T-helper 17 cell (primary cell): ENCODE data around the gene SIRT5. TPM values are rescaled to one million over a fixed set of nuclear protein-coding genes. Genes with fewer than 3 reads are reported as not detected.

Experiments used
- ATAC-seq: fragments of 150-1000 bp; cut with Tn5 transposase; 2 replicates; pipeline ENCODE4 v1.10.0; 2021; ENCODE audit warnings: mild to moderate bottlenecking, moderate library complexity
- DNase-seq, 3 donors: peaks; one replicate each; pipeline versions ENCODE4 v3.0.0 to v3.0.0-alpha.2; 2020 to 2021
- H3K9me3 ChIP-seq: one replicate; pipeline ENCODE4 v1.7.0; 2013; ENCODE audit warnings: low read length, mild to moderate bottlenecking; ENCODE audit not compliant: control insufficient read depth, poor library complexity, severe bottlenecking
- H3K27ac Mint-ChIP-seq: one replicate; pipeline ENCODE4 v1.8.0; 2022; ENCODE audit warnings: mild to moderate bottlenecking, moderate library complexity, mixed read lengths
- H3K27me3 Mint-ChIP-seq: one replicate; pipeline ENCODE4 v1.8.0; 2022; ENCODE audit warnings: mixed read lengths
- H3K36me3 Mint-ChIP-seq: one replicate; pipeline ENCODE4 v1.8.0; 2022; ENCODE audit warnings: low read depth, mixed read lengths
- H3K4me1 Mint-ChIP-seq: one replicate; pipeline ENCODE4 v1.8.0; 2022; ENCODE audit warnings: mild to moderate bottlenecking, mixed read lengths
- H3K4me3 Mint-ChIP-seq: one replicate; pipeline ENCODE4 v1.8.0; 2022; ENCODE audit warnings: mild to moderate bottlenecking, moderate library complexity, mixed read lengths
- total RNA-seq, 4 donors: library from RNA in 2 of 4; stranded (reverse) in 2 of 4; gene quantifications; one replicate each; pipeline ENCODE4 v1.2.3 and lab custom pipeline; 2022 to 2026

The SIRT5 gene
- total RNA-seq, 2 donors from 2014 or later: 11.7 to 11.9 TPM

- H3K27me3 Mint-ChIP-seq: no peaks in the 10 kb centered on the region
- no peak overlapping the region for H3K4me3 Mint-ChIP-seq
- peaks cover 73% of the 10 kb centered on the region for H3K4me1 Mint-ChIP-seq
- no peaks in the 10 kb centered on the region for H3K9me3 ChIP-seq
- DNase-seq: no peak
- ATAC-seq: no peak
- H3K27ac Mint-ChIP-seq: no peak overlapping the region
- H3K36me3 Mint-ChIP-seq: no peaks in the 10 kb centered on the region
Measured at GRCh38 chr6:13663986-13664385, 89.6 kb downstream of the SIRT5 start.

Other genes starting within 250 kb of the SIRT5 start
- gene TBC1D7, start 246.1 kb upstream of the SIRT5 start, total RNA-seq: 10 to 100 TPM in 1 of 2 donors, 1 to 10 TPM in 1; 9.1 to 12.4 TPM
- gene GFOD1, start 87.0 kb upstream of the SIRT5 start, total RNA-seq: 1 to 10 TPM; 1.4 to 3.1 TPM
- 10 to 100 TPM; 44.3 to 47.0 TPM for gene NOL7, start 40.7 kb downstream of the SIRT5 start, total RNA-seq
- 10 to 100 TPM; 74.4 to 99.9 TPM for gene RANBP9, start 137.2 kb downstream of the SIRT5 start, total RNA-seq
- gene MCUR1, start 240.0 kb downstream of the SIRT5 start, total RNA-seq: 10 to 100 TPM; 10.2 to 22.3 TPM